Loucy (cell line): Measurements from ENCODE around the gene NGDN.

Experiments
- CTCF ChIP-seq: fragments of 200-600 bp; sonication (generic); conservative IDR thresholded peaks from 2 replicates; pipeline ENCODE4 v1.5.1; 2014; ENCODE audit warnings: mild to moderate bottlenecking, antibody characterized with exemption, low read length
- EZH2phosphoT487 ChIP-seq: fragments of 200-600 bp; IDR thresholded peaks from 2 replicates; pipeline ENCODE4 v1.6.1; 2018; ENCODE audit warnings: antibody characterized with exemption, mild to moderate bottlenecking, moderate library complexity, borderline replicate concordance

- no peak for TF ChIP-seq CTCF
- TF ChIP-seq EZH2phosphoT487 = no peak
These were observed 44.5 kb downstream of the NGDN start for GRCh38 chr14:23513818-23514643.
